ENCODE data around the gene NOTCH1.

DNA sequence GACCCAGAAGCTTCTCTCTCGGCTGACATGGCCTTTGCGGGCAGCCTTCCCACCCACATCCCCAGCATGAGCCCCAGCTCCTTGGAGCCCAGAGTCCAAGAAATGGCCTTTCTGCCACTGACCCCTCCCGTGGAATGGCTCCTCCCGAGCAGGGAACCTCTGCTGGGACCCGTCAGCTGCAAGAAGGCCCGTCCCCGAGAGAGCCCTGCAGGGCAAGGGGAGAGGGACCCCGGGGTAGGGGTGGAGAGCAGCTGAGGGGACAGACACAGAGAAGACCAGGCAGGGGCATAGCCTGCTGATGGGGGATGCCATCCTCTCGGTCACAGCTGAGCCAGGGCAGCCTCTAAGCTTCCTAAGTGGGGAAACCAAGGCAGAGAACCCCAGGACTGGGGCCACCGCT lies 11.2 kb upstream of the NOTCH1 start:
- TF ChIP-seq, protein P1, sequence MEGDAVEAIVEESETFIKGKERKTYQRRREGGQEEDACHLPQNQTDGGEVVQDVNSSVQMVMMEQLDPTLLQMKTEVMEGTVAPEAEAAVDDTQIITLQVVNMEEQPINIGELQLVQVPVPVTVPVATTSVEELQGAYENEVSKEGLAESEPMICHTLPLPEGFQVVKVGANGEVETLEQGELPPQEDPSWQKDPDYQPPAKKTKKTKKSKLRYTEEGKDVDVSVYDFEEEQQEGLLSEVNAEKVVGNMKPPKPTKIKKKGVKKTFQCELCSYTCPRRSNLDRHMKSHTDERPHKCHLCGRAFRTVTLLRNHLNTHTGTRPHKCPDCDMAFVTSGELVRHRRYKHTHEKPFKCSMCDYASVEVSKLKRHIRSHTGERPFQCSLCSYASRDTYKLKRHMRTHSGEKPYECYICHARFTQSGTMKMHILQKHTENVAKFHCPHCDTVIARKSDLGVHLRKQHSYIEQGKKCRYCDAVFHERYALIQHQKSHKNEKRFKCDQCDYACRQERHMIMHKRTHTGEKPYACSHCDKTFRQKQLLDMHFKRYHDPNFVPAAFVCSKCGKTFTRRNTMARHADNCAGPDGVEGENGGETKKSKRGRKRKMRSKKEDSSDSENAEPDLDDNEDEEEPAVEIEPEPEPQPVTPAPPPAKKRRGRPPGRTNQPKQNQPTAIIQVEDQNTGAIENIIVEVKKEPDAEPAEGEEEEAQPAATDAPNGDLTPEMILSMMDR (IDR thresholded peaks at IDR 0.05; ENCODE audit: insufficient read depth, low read length, poor library complexity, severe bottlenecking) = no peak
- no peak for TF ChIP-seq EZH2phosphoT487 (conservative IDR thresholded peaks at IDR 0.05; ENCODE audit: low read length)
